Measurements from ENCODE around the gene PLCB3. TPM values are rescaled to one million over a fixed set of nuclear protein-coding genes. Genes with fewer than 3 reads are reported as not detected.

Gene PLCB3
- total and polyA plus RNA-seq, 2 of the 13 experiments (the other 11 are each of a cell fraction or from before 2014, with no cell fraction given) = 7.5 to 13.8 TPM

DNA sequence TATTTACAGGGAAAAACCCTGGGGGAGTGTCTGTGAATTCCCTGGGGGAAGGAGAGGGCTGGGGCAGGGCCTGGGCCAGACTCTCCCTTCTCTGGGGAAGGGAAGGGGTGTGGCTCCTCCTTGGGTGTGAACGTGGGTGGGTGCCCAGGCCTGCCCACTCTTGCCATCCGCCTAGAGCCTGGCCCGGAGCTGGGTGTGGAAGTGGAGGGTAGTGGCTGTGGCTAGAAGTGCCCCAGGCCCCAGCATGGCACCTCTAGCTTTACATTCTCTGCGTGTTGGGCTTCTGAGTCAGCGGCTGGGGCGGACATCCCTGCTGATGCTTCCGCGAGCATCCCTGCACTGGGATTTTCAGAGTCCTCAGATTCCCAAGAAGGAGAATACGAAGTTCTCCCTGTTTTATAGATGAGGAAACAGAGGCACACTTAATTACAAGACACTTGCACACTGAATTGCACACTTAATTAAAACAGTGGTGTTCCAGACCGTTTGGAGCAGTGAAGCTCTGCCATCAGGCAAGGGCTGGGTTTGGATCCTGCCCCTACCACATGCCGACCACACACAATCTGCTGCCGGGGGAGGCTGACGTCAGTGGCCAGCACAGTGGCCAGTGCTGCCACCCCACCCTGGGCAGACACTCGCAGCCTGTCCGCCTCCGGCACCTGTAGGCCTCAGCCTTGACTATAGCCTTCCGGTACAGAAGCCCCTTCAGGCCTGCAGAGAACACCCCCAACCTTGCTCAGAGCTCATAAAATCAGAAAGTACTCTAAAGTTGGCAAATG is 25.5 kb downstream of the PLCB3 start:
- Histone ChIP-seq H3K4me3 (replicated peaks in 1 of 3; ENCODE audit: insufficient read depth in 1 of 3, low read depth in 2 of 3, low read length in 3 of 3) (no peak overlapping the region), H3K79me2 (ENCODE audit: insufficient read depth, low read length) (peaks cover 9% of the 10 kb centered on the region), H3K9ac (ENCODE audit: insufficient read depth, low read depth, low read length) (no peak overlapping the region), H3K4me2 (ENCODE audit: low read depth, low read length) (no peak overlapping the region), H3K36me3 (replicated peaks in 1 of 2; ENCODE audit: control insufficient read depth in 1 of 2, insufficient read depth in 2 of 2, low read length in 2 of 2) (peaks cover 2 to 7% of the 10 kb centered on the region in 2 experiments; a peak in 1 of 5 replicates), H4K20me1 (ENCODE audit: insufficient read depth, low read length) (no peaks in the 10 kb centered on the region), H3K9me3 (ENCODE audit: low read length) (no peaks in the 10 kb centered on the region), H3K4me1 (ENCODE audit: insufficient read depth, low read length) (peaks cover 22% of the 10 kb centered on the region), H2AFZ (ENCODE audit: low read length) (no peak overlapping the region), H3K27ac (ENCODE audit: extremely low read length, insufficient read depth, low read length) (no peak overlapping the region), H3K27me3 (ENCODE audit: control insufficient read depth in 1 of 2, insufficient read depth in 2 of 2, low read length in 2 of 2) (no peaks in the 10 kb centered on the region)
- WGBS (ENCODE audit: low lambda C conversion rate) = 98% methylated on average over 5 of the region's 17 CpGs
- FAIRE-seq (no peak), DNase-seq (ENCODE audit: low spot score) (no peak), ATAC-seq (no peak)
- ChIA-PET CTCF (ENCODE audit: low intra/inter-chr PET ratio, low total read pairs) (no interaction called here), POLR2A (no interaction called here)
- in situ Hi-C loops (cut with HindIII; ENCODE audit: extremely low pct_ligation_motif_present, low pct_unique_long_range_greater_than_20kb) (no loop called here), intact Hi-C loops (cut with micrococcal nuclease; ENCODE audit: unreplicated experiment) (no loop called here)
- TF ChIP-seq ZBTB20 (CRISPR knock-in tag; IDR thresholded peaks at IDR 0.05; ENCODE audit: borderline replicate concordance, low read depth) (no peak), HNRNPLL (IDR thresholded peaks at IDR 0.05; ENCODE audit: low read depth, low read length, poor library complexity, severe bottlenecking) (peak; percentile 6), DPF2 (CRISPR knock-in tag; IDR thresholded peaks at IDR 0.05; ENCODE audit: borderline replicate concordance, low read depth) (no peak), RBFOX2 (IDR thresholded peaks at IDR 0.05; ENCODE audit: low read depth, low read length) (0 out of 2 replicates have a peak, but pooled peaks have one; percentile 36), ZNF768 (CRISPR knock-in tag; IDR thresholded peaks at IDR 0.05) (no peak), RFXANK (CRISPR knock-in tag; IDR thresholded peaks at IDR 0.05) (no peak), ZNF143 (CRISPR knock-in tag; IDR thresholded peaks at IDR 0.05) (no peak), STAG1 (CRISPR knock-in tag; IDR thresholded peaks at IDR 0.05) (no peak), SP140L (CRISPR knock-in tag; IDR thresholded peaks at IDR 0.05; ENCODE audit: borderline replicate concordance) (no peak), REXO4 (CRISPR knock-in tag; IDR thresholded peaks at IDR 0.05; ENCODE audit: borderline replicate concordance) (no peak), ZNF281 (CRISPR knock-in tag; IDR thresholded peaks at IDR 0.05; ENCODE audit: borderline replicate concordance) (no peak), ZMAT5 (CRISPR knock-in tag; IDR thresholded peaks at IDR 0.05; ENCODE audit: borderline replicate concordance, low read depth) (no peak), TEAD3 (CRISPR knock-in tag; optimal IDR thresholded peaks at IDR 0.05; ENCODE audit: borderline replicate concordance) (no peak)
- no TSS peak for BruUV-seq (replicated peaks)
